GM21619 (cell line): ENCODE data around the gene PTPRF.
"Not testable (repeated sequence)": the region's sequence is repeated elsewhere in the genome, so short reads cannot be mapped to it uniquely, and the experiment has no call there.

Experiments used
- ATAC-seq: cut with Tn5 transposase; IDR thresholded peaks from one replicate; pipeline ENCODE4 v1.9.1; 2021; ENCODE audit not compliant: unreplicated experiment

The PTPRF gene

GRCh38 chr1:43537423-43538142 lies 6.9 kb downstream of the PTPRF start:
- ATAC-seq: no peak

- ATAC-seq: no peak
Observed at GRCh38 chr1:43538143-43538487, 7.4 kb downstream of the PTPRF start.

- ATAC-seq: no peak
Observed at GRCh38 chr1:43538969-43539368, 8.3 kb downstream of the PTPRF start.

GRCh38 chr1:43539726-43540434 lies 9.2 kb downstream of the PTPRF start:
- ATAC-seq: no peak

- no peak for ATAC-seq
Observed at GRCh38 chr1:43540653-43541071, 10.0 kb downstream of the PTPRF start.

- ATAC-seq: no peak
Observed at GRCh38 chr1:43541141-43541540, 10.5 kb downstream of the PTPRF start.

GRCh38 chr1:43541721-43542401 lies 11.2 kb downstream of the PTPRF start:
- ATAC-seq: no peak

- no peak for ATAC-seq
Observed at GRCh38 chr1:43542527-43543458, 12.1 kb downstream of the PTPRF start.

GRCh38 chr1:43543567-43543966 lies 12.9 kb downstream of the PTPRF start:
- ATAC-seq: no peak

- no peak for ATAC-seq
Observed at GRCh38 chr1:43545339-43545694, 14.6 kb downstream of the PTPRF start.

GRCh38 chr1:43545695-43546387 lies 15.2 kb downstream of the PTPRF start:
- no peak for ATAC-seq

- ATAC-seq: no peak
Observed at GRCh38 chr1:43546388-43547100, 15.9 kb downstream of the PTPRF start.

GRCh38 chr1:43547538-43548072 lies 16.9 kb downstream of the PTPRF start:
- no peak for ATAC-seq

- ATAC-seq: no peak
Observed at GRCh38 chr1:43548285-43549271, 17.9 kb downstream of the PTPRF start.

GRCh38 chr1:43549394-43549793 lies 18.7 kb downstream of the PTPRF start:
- ATAC-seq: not testable (repeated sequence)

- ATAC-seq: no peak
Observed at GRCh38 chr1:43549921-43550597, 19.4 kb downstream of the PTPRF start.

GRCh38 chr1:43550598-43551246 lies 20.0 kb downstream of the PTPRF start:
- ATAC-seq: no peak
